OCI-LY3 (cell line): ENCODE measurements around the gene STX4.

ENCODE experiments used
- CTCF ChIP-seq: fragments of 200-600, 300-600 bp; sonication (generic); IDR thresholded peaks from 2 replicates; pipeline ENCODE4 v1.5.1; 2014; ENCODE audit warnings: antibody characterized with exemption, low read length, low read depth
- EZH2phosphoT487 ChIP-seq: fragments of 200-600 bp; shearing (Covaris generic); IDR thresholded peaks from 2 replicates; pipeline ENCODE4 v1.6.1; 2018; ENCODE audit warnings: antibody characterized with exemption, mixed run types, low read depth

DNA sequence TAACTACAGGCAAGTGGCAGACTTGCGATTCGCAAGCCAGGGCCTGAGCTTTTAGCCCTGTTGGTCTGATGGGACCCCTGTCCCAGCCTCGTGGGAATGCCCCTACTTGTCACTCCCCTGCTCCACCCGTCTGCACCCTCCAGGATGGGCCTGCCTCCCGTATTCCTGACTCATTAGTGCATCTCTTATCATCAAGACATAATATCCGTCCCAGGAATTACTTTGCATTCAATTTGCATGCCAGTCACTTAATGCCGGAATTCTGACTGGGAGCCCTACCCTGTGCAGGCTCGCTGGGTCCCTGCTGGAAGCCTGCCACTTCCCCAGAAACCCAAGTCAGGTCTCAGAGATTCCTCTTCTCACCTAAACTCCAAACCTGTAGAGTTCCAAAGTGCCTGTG lies 52.1 kb downstream of the STX4 start:
- TF ChIP-seq CTCF (no peak), EZH2phosphoT487 (no peak)
